CD4-positive, CD25-positive, alpha-beta regulatory T cell (primary cell): ENCODE results near the gene MMS19. TPM values are rescaled to one million over a fixed set of nuclear protein-coding genes. Genes with fewer than 3 reads are reported as not detected.
"Not testable (repeated sequence)": the region's sequence is repeated elsewhere in the genome, so short reads cannot be mapped to it uniquely, and the experiment has no call there.

Experiments
- ATAC-seq, 2 donors: fragments of 150-1000 bp; cut with Tn5 transposase; one replicate each; pipeline ENCODE4 v1.10.0; 2021; ENCODE audit warnings: low read depth in 2 of 2, moderate number of reproducible peaks in 2 of 2, moderate library complexity in 1 of 2
- DNase-seq, 3 donors: peaks; one replicate each; pipeline versions ENCODE4 v3.0.0 to v3.0.0-alpha.2; 2012 to 2022; ENCODE audit warnings: mixed read lengths in 1 of 3
- H3K27ac ChIP-seq: one replicate; pipeline ENCODE4 v1.7.0; 2013; ENCODE audit warnings: mild to moderate bottlenecking, low read length; ENCODE audit not compliant: insufficient read depth, poor library complexity, severe bottlenecking
- H3K27me3 ChIP-seq: one replicate; pipeline ENCODE4 v1.7.0; 2013; ENCODE audit warnings: low read length; ENCODE audit not compliant: control insufficient read depth, insufficient read depth
- H3K36me3 ChIP-seq: one replicate; pipeline ENCODE4 v1.7.0; 2013; ENCODE audit warnings: mild to moderate bottlenecking, low read length, moderate library complexity; ENCODE audit not compliant: control insufficient read depth, insufficient read depth
- H3K4me1 ChIP-seq: 2 replicates; pipeline ENCODE4 v1.7.0; 2013; ENCODE audit warnings: mild to moderate bottlenecking, low read length; ENCODE audit not compliant: insufficient read depth, control insufficient read depth, poor library complexity, severe bottlenecking
- H3K4me3 ChIP-seq: one replicate; pipeline ENCODE4 v1.7.0; 2013; ENCODE audit warnings: low read depth, mild to moderate bottlenecking, low read length, moderate library complexity
- H3K9me3 ChIP-seq, 2 experiments: 1 replicate in 1 of 2; 2 replicates in 1 of 2; pipeline ENCODE4 v1.7.0; 2013; ENCODE audit warnings: low read length in 2 of 2, mild to moderate bottlenecking in 1 of 2, moderate library complexity in 1 of 2; ENCODE audit not compliant: control insufficient read depth in 2 of 2
- H3K27ac Mint-ChIP-seq, 3 donors: one replicate each; pipeline ENCODE4 v1.8.0; 2020 to 2022; ENCODE audit warnings: mild to moderate bottlenecking in 3 of 3, mixed read lengths in 3 of 3, moderate library complexity in 2 of 3
- H3K27me3 Mint-ChIP-seq: one replicate; pipeline ENCODE4 v1.8.0; 2022; ENCODE audit warnings: mild to moderate bottlenecking, mixed read lengths
- H3K36me3 Mint-ChIP-seq: one replicate; pipeline ENCODE4 v1.8.0; 2020; ENCODE audit warnings: mixed read lengths
- H3K4me1 Mint-ChIP-seq, 4 donors: one replicate each; pipeline ENCODE4 v1.8.0; 2020 to 2022; ENCODE audit warnings: mixed read lengths in 4 of 4, mild to moderate bottlenecking in 1 of 4
- H3K4me3 Mint-ChIP-seq, 4 donors: one replicate each; pipeline ENCODE4 v1.8.0; 2020 to 2022; ENCODE audit warnings: mild to moderate bottlenecking in 4 of 4, mixed read lengths in 4 of 4, moderate library complexity in 3 of 4
- H3K9me3 Mint-ChIP-seq, 7 donors: one replicate each; pipeline ENCODE4 v1.8.0; 2020 to 2022; ENCODE audit warnings: mixed read lengths in 7 of 7, mild to moderate bottlenecking in 3 of 7, moderate library complexity in 2 of 7
- polyA plus RNA-seq, 4 donors: library from polyadenylated mRNA; unstranded; fragments of 300-500 nt; fragmentation: Illumina TruSeq; gene quantifications; one replicate each; pipeline ENCODE4 v1.2.3, GENCODE V29; 2021
- total RNA-seq: library from RNA; stranded (reverse); gene quantifications from one replicate; pipeline ENCODE4 v1.2.3, GENCODE V29; 2022

Gene MMS19
- total and polyA plus RNA-seq, 5 donors from 2014 or later: 26.7 to 59.6 (median 36.2) TPM

DNA sequence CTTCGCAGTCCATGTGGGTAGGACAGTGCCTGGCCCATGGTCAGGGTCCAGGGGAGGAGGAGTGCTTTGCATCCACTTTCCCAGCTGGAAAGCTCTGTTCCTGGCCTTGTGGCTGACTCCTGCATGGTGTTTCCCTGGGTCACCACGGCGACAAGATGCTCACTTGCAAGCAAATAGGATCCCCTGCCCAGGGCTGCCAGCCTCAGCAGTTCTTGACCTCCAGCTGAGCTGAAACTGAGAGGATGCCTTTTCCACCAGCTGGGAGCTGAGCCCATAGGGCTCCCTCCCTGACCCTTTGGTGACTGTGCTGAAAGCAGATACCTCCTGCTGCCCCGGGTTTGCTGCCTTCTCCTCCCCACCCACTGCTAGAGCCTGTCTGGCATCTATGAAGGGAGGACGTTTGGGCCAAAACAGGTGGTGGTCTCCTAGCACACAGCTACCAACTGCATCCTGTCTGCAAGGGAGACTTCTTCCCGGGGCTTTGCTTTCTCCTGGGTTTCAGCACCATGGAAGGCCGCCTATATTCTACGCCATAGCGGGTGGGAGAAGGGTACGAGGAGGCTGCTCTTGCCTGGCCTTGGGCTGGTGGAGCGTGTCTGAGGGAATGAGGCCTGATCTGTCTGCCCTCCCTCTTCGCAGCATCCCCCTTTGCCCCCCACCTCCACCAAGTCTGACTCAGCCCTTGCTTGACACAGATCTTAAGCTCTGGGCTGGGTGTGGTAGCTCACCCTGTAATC lies 34.9 kb upstream of the MMS19 start:
- Mint-ChIP-seq H3K36me3 (no peaks in the 10 kb centered on the region), H3K4me1 (no peaks in the 10 kb centered on the region), H3K4me3 (no peak overlapping the region), H3K9me3 (no peaks in the 10 kb centered on the region), H3K27me3 (peaks cover 4% of the 10 kb centered on the region), H3K27ac (no peak overlapping the region)
- Histone ChIP-seq H3K4me1 (no peaks in the 10 kb centered on the region), H3K27ac (no peak overlapping the region), H3K9me3 (no peaks in the 10 kb centered on the region), H3K36me3 (no peaks in the 10 kb centered on the region), H3K27me3 (no peaks in the 10 kb centered on the region), H3K4me3 (no peak overlapping the region)
- no peak for ATAC-seq
- no peak for DNase-seq

DNA sequence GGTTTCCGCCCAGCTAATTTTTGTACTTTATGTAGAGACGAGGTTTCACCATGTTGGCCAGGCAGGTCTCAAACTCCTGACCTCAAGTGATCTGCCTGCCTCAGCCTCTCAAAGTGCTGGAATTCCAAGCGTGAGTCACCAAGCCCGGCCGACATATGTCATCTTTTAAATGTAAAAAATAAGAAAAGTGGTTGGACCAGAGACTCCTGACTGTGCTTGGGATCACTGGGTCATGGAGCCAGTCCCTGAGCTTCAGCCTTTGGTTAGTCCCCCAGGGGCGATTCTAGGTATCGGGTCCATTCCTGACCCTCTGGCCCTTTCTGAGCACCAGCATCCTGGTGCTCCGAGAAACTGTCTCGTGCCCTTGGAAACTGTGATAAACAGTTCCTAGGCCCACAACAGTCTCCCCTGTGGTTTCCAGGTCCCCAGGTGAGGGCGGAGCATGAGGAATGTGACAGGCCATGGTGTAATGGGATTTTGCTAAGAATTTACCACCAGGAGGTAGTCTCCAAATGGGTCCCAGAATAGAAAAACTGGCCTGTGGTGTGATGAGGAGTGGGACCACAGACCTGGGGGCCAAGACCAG lies 33.3 kb upstream of the MMS19 start:
- Histone ChIP-seq H3K4me3 (no peak overlapping the region), H3K36me3 (no peaks in the 10 kb centered on the region), H3K27me3 (no peaks in the 10 kb centered on the region), H3K27ac (no peak overlapping the region), H3K9me3 (no peaks in the 10 kb centered on the region), H3K4me1 (no peaks in the 10 kb centered on the region)
- Mint-ChIP-seq H3K4me3 (no peak overlapping the region), H3K9me3 (no peaks in the 10 kb centered on the region), H3K36me3 (no peaks in the 10 kb centered on the region), H3K27ac (no peak overlapping the region), H3K4me1 (no peaks in the 10 kb centered on the region), H3K27me3 (peaks cover 4% of the 10 kb centered on the region)
- DNase-seq (no peak), ATAC-seq (no peak)

DNA sequence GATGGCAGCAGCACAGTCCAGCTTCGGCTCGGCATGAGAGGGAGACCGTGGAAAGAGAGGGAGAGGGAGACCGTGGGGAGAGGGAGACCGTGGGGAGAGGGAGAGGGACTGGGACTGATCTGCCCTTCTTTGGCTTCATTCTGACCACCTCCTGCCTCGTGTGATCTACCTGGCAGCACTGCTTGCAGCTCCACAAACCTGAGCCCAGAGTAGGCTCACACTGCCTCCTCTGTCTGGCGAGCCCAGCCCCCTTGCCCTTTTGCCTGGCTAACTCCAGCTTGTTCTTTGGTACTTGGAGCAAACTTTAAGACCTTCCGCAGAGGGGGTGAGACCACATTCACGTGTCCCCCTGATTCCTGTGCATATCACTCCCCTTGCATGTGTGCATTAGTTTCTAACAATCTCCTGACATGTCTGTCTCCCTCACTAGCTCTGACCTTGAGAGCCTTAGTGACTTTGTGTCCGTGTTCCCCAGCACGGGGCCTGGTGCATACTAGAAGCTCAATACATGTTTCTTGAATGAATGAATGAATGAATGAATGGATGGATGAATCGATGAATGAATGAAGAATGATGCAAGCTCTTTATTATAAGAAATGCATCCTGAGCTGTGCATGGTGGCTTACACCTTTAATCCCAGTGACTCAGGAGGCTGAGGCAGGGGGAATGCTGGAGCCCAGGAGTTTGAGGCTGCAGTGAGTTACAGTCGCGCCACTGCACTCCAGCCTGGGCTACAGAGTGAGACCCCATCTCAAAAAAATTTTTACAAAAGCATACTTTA lies 31.7 kb upstream of the MMS19 start:
- peaks cover 2% of the 10 kb centered on the region for H3K27me3 Mint-ChIP-seq
- H3K4me3 ChIP-seq: no peak overlapping the region
- H3K9me3 ChIP-seq: no peaks in the 10 kb centered on the region
- H3K4me1 ChIP-seq: no peaks in the 10 kb centered on the region
- H3K9me3 Mint-ChIP-seq: no peaks in the 10 kb centered on the region
- ATAC-seq (no peak), DNase-seq (no peak)
- H3K4me3 Mint-ChIP-seq: no peak overlapping the region
- H3K27me3 ChIP-seq: no peaks in the 10 kb centered on the region
- peak overlapping the region in 1 of 3 donors; percentile 84 for H3K27ac Mint-ChIP-seq
- no peaks in the 10 kb centered on the region for H3K36me3 ChIP-seq
- no peak overlapping the region for H3K27ac ChIP-seq
- H3K36me3 Mint-ChIP-seq: no peaks in the 10 kb centered on the region
- H3K4me1 Mint-ChIP-seq: no peaks in the 10 kb centered on the region

DNA sequence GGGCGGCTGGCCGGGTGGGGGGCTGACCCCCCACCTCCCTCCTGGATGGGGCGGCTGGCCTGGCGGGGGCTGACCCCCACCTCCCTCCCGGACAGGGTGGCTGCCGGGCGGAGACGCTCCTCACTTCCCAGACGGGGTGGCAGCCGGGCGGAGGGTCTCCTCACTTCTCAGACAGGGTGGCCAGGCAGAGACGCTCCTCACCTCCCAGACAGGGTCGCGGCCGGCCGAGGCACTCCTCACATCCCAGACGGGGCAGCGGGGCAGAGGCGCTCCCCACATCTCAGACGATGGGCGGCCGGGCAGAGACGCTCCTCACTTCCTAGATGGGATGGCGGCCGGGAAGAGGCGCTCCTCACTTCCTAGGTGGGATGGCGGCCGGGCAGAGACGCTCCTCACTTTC lies 30.7 kb upstream of the MMS19 start:
- H3K27ac Mint-ChIP-seq, DNase-seq, H3K27me3 Mint-ChIP-seq, H3K36me3 Mint-ChIP-seq, H3K4me3 Mint-ChIP-seq, H3K27me3 ChIP-seq, H3K9me3 Mint-ChIP-seq, H3K4me3 ChIP-seq, H3K4me1 ChIP-seq, ATAC-seq, H3K4me1 Mint-ChIP-seq, H3K27ac ChIP-seq, H3K36me3 ChIP-seq, H3K9me3 ChIP-seq: not testable (repeated sequence)

DNA sequence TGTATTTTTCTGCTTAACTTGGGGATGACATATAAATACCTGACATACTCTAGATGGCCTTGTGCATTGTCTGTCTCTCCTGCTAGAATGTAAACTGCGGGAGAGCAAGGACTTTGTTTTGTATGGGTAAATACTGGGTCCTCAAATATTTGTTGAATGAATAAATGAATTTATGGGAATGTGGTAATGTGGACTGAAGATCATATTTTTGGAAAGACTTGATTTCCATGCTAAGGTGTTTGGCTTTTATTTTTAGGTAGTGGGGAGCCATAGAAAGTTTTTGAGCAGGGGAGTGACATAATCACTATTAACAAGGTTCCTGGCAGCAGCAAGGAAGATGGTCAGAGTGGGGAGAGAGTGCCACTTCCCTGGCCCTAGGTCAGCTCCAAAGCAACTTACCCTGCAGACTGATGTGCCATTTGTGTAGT lies 27.5 kb upstream of the MMS19 start:
- no peak overlapping the region for H3K4me3 ChIP-seq
- Mint-ChIP-seq H3K27me3 (peaks cover 11% of the 10 kb centered on the region), H3K27ac (no peak overlapping the region), H3K36me3 (no peaks in the 10 kb centered on the region), H3K4me1 (no peaks in the 10 kb centered on the region), H3K9me3 (no peaks in the 10 kb centered on the region), H3K4me3 (no peak overlapping the region)
- no peaks in the 10 kb centered on the region for H3K4me1 ChIP-seq
- ATAC-seq (no peak), DNase-seq (no peak)
- H3K27ac ChIP-seq: no peak overlapping the region
- H3K27me3 ChIP-seq: no peaks in the 10 kb centered on the region
- no peaks in the 10 kb centered on the region for H3K9me3 ChIP-seq
- H3K36me3 ChIP-seq: no peaks in the 10 kb centered on the region

DNA sequence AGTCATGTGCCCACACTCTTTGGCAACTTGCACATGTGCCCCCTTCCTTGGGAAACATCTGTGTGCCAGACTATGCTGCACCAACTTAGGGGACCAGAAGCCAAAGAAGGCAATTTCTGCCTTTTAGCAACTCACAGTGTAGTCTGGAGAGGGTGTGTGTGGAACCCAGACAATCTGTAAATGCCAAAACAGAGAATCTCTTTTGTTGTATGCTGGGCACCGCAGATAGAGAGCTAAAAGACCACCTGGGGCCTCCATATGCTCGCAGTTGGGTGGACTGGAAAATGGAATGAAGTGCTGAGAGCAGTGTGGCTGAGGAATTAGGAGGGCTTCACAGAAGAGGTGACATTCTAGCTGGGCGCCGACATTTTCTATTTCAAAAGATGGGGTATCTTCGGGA lies 26.9 kb upstream of the MMS19 start:
- Histone ChIP-seq H3K9me3 (no peaks in the 10 kb centered on the region), H3K4me3 (no peak overlapping the region), H3K27ac (no peak overlapping the region), H3K27me3 (no peaks in the 10 kb centered on the region), H3K4me1 (no peaks in the 10 kb centered on the region), H3K36me3 (no peaks in the 10 kb centered on the region)
- H3K27me3 Mint-ChIP-seq: peaks cover 11% of the 10 kb centered on the region
- H3K9me3 Mint-ChIP-seq: no peaks in the 10 kb centered on the region
- H3K4me1 Mint-ChIP-seq: no peaks in the 10 kb centered on the region
- no peak overlapping the region for H3K27ac Mint-ChIP-seq
- H3K36me3 Mint-ChIP-seq: no peaks in the 10 kb centered on the region
- ATAC-seq (no peak), DNase-seq (no peak)
- no peak overlapping the region for H3K4me3 Mint-ChIP-seq

DNA sequence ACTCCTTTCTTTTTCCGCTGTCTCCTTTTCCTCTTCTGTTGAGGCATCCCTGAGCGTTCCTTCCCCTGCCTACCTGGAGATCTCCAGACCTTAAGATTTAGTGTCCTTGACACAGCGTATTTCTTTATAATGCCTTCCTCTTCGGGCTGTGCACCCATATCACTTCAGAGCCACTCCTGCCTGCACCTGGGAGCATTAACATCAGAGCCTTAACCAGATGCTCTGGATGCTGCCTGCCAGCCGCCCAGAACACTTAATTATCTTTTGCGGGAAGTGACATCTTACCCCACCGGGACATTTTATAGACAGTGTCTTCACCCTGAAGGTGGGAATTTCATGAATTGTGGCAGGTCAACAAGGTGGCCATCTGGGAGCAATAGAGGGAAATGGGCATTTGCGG lies 24.7 kb upstream of the MMS19 start:
- Mint-ChIP-seq H3K4me3 (no peak overlapping the region), H3K4me1 (no peaks in the 10 kb centered on the region), H3K36me3 (no peaks in the 10 kb centered on the region), H3K27ac (no peak overlapping the region), H3K9me3 (no peaks in the 10 kb centered on the region), H3K27me3 (peaks cover 15% of the 10 kb centered on the region)
- Histone ChIP-seq H3K4me1 (no peaks in the 10 kb centered on the region), H3K27ac (no peak overlapping the region), H3K9me3 (no peaks in the 10 kb centered on the region), H3K27me3 (no peaks in the 10 kb centered on the region), H3K36me3 (no peaks in the 10 kb centered on the region), H3K4me3 (no peak overlapping the region)
- no peak for DNase-seq
- ATAC-seq: no peak
